ENCODE data around the gene PMM2. TPM values are rescaled to one million over a fixed set of nuclear protein-coding genes. Genes with fewer than 3 reads are reported as not detected.

Gene PMM2
- polyA plus RNA-seq, 1 donor (not counting 4 experiments of a cell fraction or from before 2014, with no cell fraction given): 38.6 TPM

GRCh38 chr16:8816967-8817655 lies 19.5 kb downstream of the PMM2 start:
- no peaks in the 10 kb centered on the region for H3K9me3 ChIP-seq (ENCODE audit: control insufficient read depth, low read depth, low read length)
- H3K27ac ChIP-seq (ENCODE audit: control insufficient read depth, insufficient read depth, low read length): no peak overlapping the region
- H3K4me3 ChIP-seq (ENCODE audit: control insufficient read depth in 2 of 3, extremely low read depth in 1 of 3, insufficient read depth in 2 of 3, low read depth in 1 of 3, low read length in 3 of 3): no peak overlapping the region
- peaks cover 38 to 64% of the 10 kb centered on the region in 2 experiments for H3K36me3 ChIP-seq (ENCODE audit: control insufficient read depth in 2 of 2, extremely low read depth in 1 of 2, insufficient read depth in 2 of 2, low read length in 2 of 2)
- no peaks in the 10 kb centered on the region for H3K27me3 ChIP-seq (ENCODE audit: control insufficient read depth, extremely low read depth, insufficient read depth, low read length)
- H3K9ac ChIP-seq (ENCODE audit: control insufficient read depth, extremely low read depth, insufficient read depth, low read length): no peak overlapping the region
- TF ChIP-seq EZH2 (IDR thresholded peaks at IDR 0.05; ENCODE audit: low read length) (no peak), CTCF (optimal IDR thresholded peaks at IDR 0.05 in 1 of 3, IDR thresholded peaks at IDR 0.05 in 1 of 3, conservative IDR thresholded peaks at IDR 0.05 in 1 of 3; ENCODE audit: extremely low read depth in 1 of 3, insufficient read depth in 2 of 3, low read length in 3 of 3) (no peak)
- no peak overlapping the region for H3K4me2 ChIP-seq (ENCODE audit: control insufficient read depth, extremely low read depth, insufficient read depth, low read depth, low read length)
- no peaks in the 10 kb centered on the region for H3K9me1 ChIP-seq (ENCODE audit: control insufficient read depth, extremely low read depth, insufficient read depth, low read length)
- DNase-seq (ENCODE audit: low read depth, low spot score) (no peak), FAIRE-seq (no peak)
- dilution Hi-C loops (cut with MboI; ENCODE audit: extremely low pct_ligation_motif_present, low sequenced_read_pairs): no loop called here
- H3K4me1 ChIP-seq (ENCODE audit: control insufficient read depth, extremely low read depth, insufficient read depth, low read length): no peaks in the 10 kb centered on the region
- H4K20me1 ChIP-seq (ENCODE audit: control insufficient read depth, extremely low read depth, insufficient read depth, low read length): no peaks in the 10 kb centered on the region
- H2AFZ ChIP-seq (ENCODE audit: control insufficient read depth, low read length): no peak overlapping the region
- peaks cover 8% of the 10 kb centered on the region for H3K79me2 ChIP-seq (ENCODE audit: control insufficient read depth, insufficient read depth, low read length)

GRCh38 chr16:8818504-8819270 lies 21.0 kb downstream of the PMM2 start:
- peaks cover 8% of the 10 kb centered on the region for H3K79me2 ChIP-seq (ENCODE audit: control insufficient read depth, insufficient read depth, low read length)
- no peak for FAIRE-seq
- dilution Hi-C loops (cut with MboI; ENCODE audit: extremely low pct_ligation_motif_present, low sequenced_read_pairs): no loop called here
- H3K4me3 ChIP-seq (ENCODE audit: control insufficient read depth in 2 of 3, extremely low read depth in 1 of 3, insufficient read depth in 2 of 3, low read depth in 1 of 3, low read length in 3 of 3): no peak overlapping the region
- H3K4me1 ChIP-seq (ENCODE audit: control insufficient read depth, extremely low read depth, insufficient read depth, low read length): no peaks in the 10 kb centered on the region
- no peak for TF ChIP-seq EZH2 (IDR thresholded peaks at IDR 0.05; ENCODE audit: low read length)
- TF ChIP-seq CTCF (optimal IDR thresholded peaks at IDR 0.05 in 1 of 3, IDR thresholded peaks at IDR 0.05 in 1 of 3, conservative IDR thresholded peaks at IDR 0.05 in 1 of 3; ENCODE audit: extremely low read depth in 1 of 3, insufficient read depth in 2 of 3, low read length in 3 of 3): no peak
- no peaks in the 10 kb centered on the region for H3K9me1 ChIP-seq (ENCODE audit: control insufficient read depth, extremely low read depth, insufficient read depth, low read length)
- no peak overlapping the region for H3K4me2 ChIP-seq (ENCODE audit: control insufficient read depth, extremely low read depth, insufficient read depth, low read depth, low read length)
- no peak overlapping the region for H2AFZ ChIP-seq (ENCODE audit: control insufficient read depth, low read length)
- H3K9ac ChIP-seq (ENCODE audit: control insufficient read depth, extremely low read depth, insufficient read depth, low read length): no peak overlapping the region
- no peaks in the 10 kb centered on the region for H3K9me3 ChIP-seq (ENCODE audit: control insufficient read depth, low read depth, low read length)
- no peaks in the 10 kb centered on the region for H3K27me3 ChIP-seq (ENCODE audit: control insufficient read depth, extremely low read depth, insufficient read depth, low read length)
- H3K27ac ChIP-seq (ENCODE audit: control insufficient read depth, insufficient read depth, low read length): no peak overlapping the region
- DNase-seq (ENCODE audit: low read depth, low spot score): no peak
- H4K20me1 ChIP-seq (ENCODE audit: control insufficient read depth, extremely low read depth, insufficient read depth, low read length): no peaks in the 10 kb centered on the region
- H3K36me3 ChIP-seq (ENCODE audit: control insufficient read depth in 2 of 2, extremely low read depth in 1 of 2, insufficient read depth in 2 of 2, low read length in 2 of 2): peaks cover 32 to 50% of the 10 kb centered on the region in 2 experiments

Data from keratinocyte (primary cell).